Aorta (tissue), 5 donors: Measurements from ENCODE around the gene ZNF573. TPM values are rescaled to one million over a fixed set of nuclear protein-coding genes. Genes with fewer than 3 reads are reported as not detected.
"Not testable (repeated sequence)": the region's sequence is repeated elsewhere in the genome, so short reads cannot be mapped to it uniquely, and the experiment has no call there.

Experiments
- ATAC-seq: fragments of 200-7000 bp; cut with Tn5 transposase; one replicate; pipeline ENCODE4 v1.9.1; 2022; ENCODE audit warnings: moderate library complexity; ENCODE audit not compliant: low FRiP score
- DNase-seq, 2 donors: peaks; one replicate each; pipeline ENCODE4 v3.0.0-alpha.2; 2020
- H3K27ac ChIP-seq, 2 donors: one replicate each; pipeline ENCODE4 v1.5.1; 2013; ENCODE audit warnings: low read length in 2 of 2, mild to moderate bottlenecking in 2 of 2, moderate library complexity in 2 of 2, control low read depth in 1 of 2, inconsistent platforms in 1 of 2, low read depth in 1 of 2
- H3K27me3 ChIP-seq, 2 donors: one replicate each; pipeline ENCODE4 v1.6.1; 2013; ENCODE audit warnings: control low read depth in 1 of 2, low read length in 1 of 2, mild to moderate bottlenecking in 1 of 2, moderate library complexity in 1 of 2; ENCODE audit not compliant: insufficient read depth in 2 of 2, control insufficient read depth in 1 of 2
- H3K36me3 ChIP-seq, 2 donors: one replicate each; pipeline ENCODE4 v1.6.1; 2013; ENCODE audit warnings: control low read depth in 1 of 2, low read length in 1 of 2, mild to moderate bottlenecking in 1 of 2; ENCODE audit not compliant: insufficient read depth in 2 of 2, control insufficient read depth in 1 of 2
- H3K4me1 ChIP-seq, 2 donors: one replicate each; pipeline ENCODE4 v1.6.1; 2013; ENCODE audit warnings: low read length in 2 of 2, control low read depth in 1 of 2, mild to moderate bottlenecking in 1 of 2, moderate library complexity in 1 of 2; ENCODE audit not compliant: insufficient read depth in 2 of 2, control insufficient read depth in 1 of 2
- H3K4me3 ChIP-seq, 2 donors: one replicate each; pipeline ENCODE4 v1.5.1; 2013; ENCODE audit warnings: low read length in 2 of 2, control low read depth in 1 of 2, mild to moderate bottlenecking in 1 of 2
- H3K9me3 ChIP-seq: one replicate; pipeline ENCODE4 v1.6.1; 2013; ENCODE audit warnings: mild to moderate bottlenecking, low read length; ENCODE audit not compliant: control insufficient read depth
- WGBS, 2 donors: extraction: QIAGEN DNeasy Blood & Tissue Kit; methylation state at CpG; one replicate each; pipeline ENCODE4 v1.1.7; 2013; 5-methylcytosine and 5-hydroxymethylcytosine counted together
- intact Hi-C, 2 donors: fragments of 100-400 bp; cut with DNase I; formaldehyde crosslinking; loops; one replicate each; pipeline versions ENCODE4 v1.14.2 to v1.15.0; 2022
- long read RNA-seq, 2 donors: library from polyadenylated mRNA; unstranded; transcript quantifications; one replicate each; pipeline ENCODE4 v2.0.0, GENCODE V29; 2020 to 2021
- polyA plus RNA-seq, 2 donors: library from polyadenylated mRNA; stranded (reverse); fragments of 200-250 nt; gene quantifications; one replicate each; pipeline ENCODE4 v1.2.3, GENCODE V29; 2013
- total RNA-seq, 2 donors: library from RNA; stranded (reverse); fragmentation: NEBNext Ultra II Directional; extraction: Animal tissue kit (Norgen Biotek cat#: 25700); gene quantifications; one replicate each; pipeline ENCODE4 v1.2.1, GENCODE V29; 2021
- donor health status: healthy with polysubstance abuse.
- donor health status: Bipolar disorder and iron deficiency.
- donor health status: DM: no; HTN: no; CAD: no.
- donor health status: DM: no; HTN: no; CAD: no.
- donor health status: DM: yes; HTN: yes; CAD: no.

ZNF573 gene
- 10 to 100 TPM in 1 of 2 donors, 1 to 10 TPM in 1; 9.4 to 16.2 TPM for total RNA-seq
- 1 to 10 TPM; 1.5 to 2.0 TPM for polyA plus RNA-seq
- long read RNA-seq, donor 1, partial matches to known transcripts: 0 of 10 reads
- long read RNA-seq, donor 1, other reads (novel, unspliced or antisense): 6 of 10 reads
- long read RNA-seq, donor 2, partial matches to known transcripts: 0 of 6 reads
- long read RNA-seq, donor 2, other reads (novel, unspliced or antisense): 4 of 6 reads

GRCh38 chr19:37779127-37780005 lies at the start of gene ZNF573:
ZNF573 (minus strand) TSS chr19:37779586; CDS start chr19:37773729, 5,857 bp downstream.
- Histone ChIP-seq H3K9me3 (peaks cover 2% of the 10 kb centered on the region), H3K27ac (peak within 1 kb of the TSS; percentile 52 to 95), H3K4me1 (no peaks in the 10 kb centered on the region), H3K4me3 (peak within 1 kb of the TSS; percentile 86 to 99), H3K27me3 (no peaks in the 10 kb centered on the region), H3K36me3 (no peaks in the 10 kb centered on the region)
- 0% methylated on average over 47 of the region's 47 CpGs for WGBS, 2 donors
- intact Hi-C loops: no loop called here
- peak; percentile 97 for ATAC-seq
- DNase-seq: peak; percentile 87 to 93

- peak; percentile 86 to 92 for DNase-seq
- no peaks in the 10 kb centered on the region for H3K4me1 ChIP-seq
- 1% methylated on average over 55 to 60 of the region's 60 CpGs for WGBS, 2 donors
- H3K27ac ChIP-seq: no peak overlapping the region
- H3K4me3 ChIP-seq: peak overlapping the region; percentile 6 to 43
- H3K27me3 ChIP-seq: no peaks in the 10 kb centered on the region
- peaks cover 6% of the 10 kb centered on the region for H3K9me3 ChIP-seq
- H3K36me3 ChIP-seq: peaks cover 0 to 5% of the 10 kb centered on the region in 2 donors
- peak; percentile 92 for ATAC-seq
- intact Hi-C loops: no loop called here
Observed at GRCh38 chr19:37817180-37817981, 38.0 kb upstream of the ZNF573 start.

- H3K27ac ChIP-seq, DNase-seq, H3K4me1 ChIP-seq, H3K4me3 ChIP-seq, H3K36me3 ChIP-seq, H3K27me3 ChIP-seq, intact Hi-C loops, H3K9me3 ChIP-seq, ATAC-seq: not testable (repeated sequence)
- 60 to 66% methylated on average over 5 of the region's 5 CpGs for WGBS, 2 donors
Observed at GRCh38 chr19:37815611-37816010, 36.2 kb upstream of the ZNF573 start.

DNA sequence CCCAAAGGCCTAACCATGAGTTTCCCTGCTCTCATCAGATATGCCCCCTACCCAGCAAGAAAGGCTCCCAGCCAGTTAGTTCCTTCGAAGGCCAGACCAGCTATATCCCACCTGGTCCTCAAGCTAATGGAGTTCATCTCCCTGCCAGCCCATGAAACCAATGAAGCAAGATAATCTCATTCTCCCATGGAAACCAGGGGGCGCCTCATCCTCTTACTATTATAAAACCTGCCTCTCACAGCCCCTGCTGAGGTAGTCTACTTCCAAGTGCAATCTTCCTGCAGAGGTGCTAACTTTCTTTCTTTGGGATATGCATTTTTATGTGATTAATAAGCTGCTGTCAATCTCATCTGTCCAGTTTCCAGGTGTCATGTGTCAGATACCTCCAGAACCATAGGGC lies 34.0 kb upstream of the ZNF573 start:
- WGBS, 2 donors: 70 to 83% methylated on average over 2 of the region's 2 CpGs
- Histone ChIP-seq H3K36me3 (no peaks in the 10 kb centered on the region), H3K27me3 (no peaks in the 10 kb centered on the region), H3K27ac (no peak overlapping the region), H3K4me3 (no peak overlapping the region), H3K4me1 (no peaks in the 10 kb centered on the region), H3K9me3 (peaks cover 4% of the 10 kb centered on the region)
- intact Hi-C loops: no loop called here
- DNase-seq (no peak), ATAC-seq (no peak)

- H3K9me3 ChIP-seq: peaks cover 13% of the 10 kb centered on the region
- intact Hi-C loops: no loop called here
- no peaks in the 10 kb centered on the region for H3K4me1 ChIP-seq
- no peak for DNase-seq
- no peak for ATAC-seq
- no peak overlapping the region for H3K27ac ChIP-seq
- peaks cover 0 to 2% of the 10 kb centered on the region in 2 donors for H3K36me3 ChIP-seq
- WGBS, 2 donors: 96 to 98% methylated on average over 5 of the region's 5 CpGs
- H3K27me3 ChIP-seq: no peaks in the 10 kb centered on the region
- no peak overlapping the region for H3K4me3 ChIP-seq
Observed at GRCh38 chr19:37809366-37809765, 30.0 kb upstream of the ZNF573 start.

- H3K9me3 ChIP-seq: peaks cover 22% of the 10 kb centered on the region
- H3K4me1 ChIP-seq: no peaks in the 10 kb centered on the region
Observed at GRCh38 chr19:37803249-37803840, 24.0 kb upstream of the ZNF573 start.

DNA sequence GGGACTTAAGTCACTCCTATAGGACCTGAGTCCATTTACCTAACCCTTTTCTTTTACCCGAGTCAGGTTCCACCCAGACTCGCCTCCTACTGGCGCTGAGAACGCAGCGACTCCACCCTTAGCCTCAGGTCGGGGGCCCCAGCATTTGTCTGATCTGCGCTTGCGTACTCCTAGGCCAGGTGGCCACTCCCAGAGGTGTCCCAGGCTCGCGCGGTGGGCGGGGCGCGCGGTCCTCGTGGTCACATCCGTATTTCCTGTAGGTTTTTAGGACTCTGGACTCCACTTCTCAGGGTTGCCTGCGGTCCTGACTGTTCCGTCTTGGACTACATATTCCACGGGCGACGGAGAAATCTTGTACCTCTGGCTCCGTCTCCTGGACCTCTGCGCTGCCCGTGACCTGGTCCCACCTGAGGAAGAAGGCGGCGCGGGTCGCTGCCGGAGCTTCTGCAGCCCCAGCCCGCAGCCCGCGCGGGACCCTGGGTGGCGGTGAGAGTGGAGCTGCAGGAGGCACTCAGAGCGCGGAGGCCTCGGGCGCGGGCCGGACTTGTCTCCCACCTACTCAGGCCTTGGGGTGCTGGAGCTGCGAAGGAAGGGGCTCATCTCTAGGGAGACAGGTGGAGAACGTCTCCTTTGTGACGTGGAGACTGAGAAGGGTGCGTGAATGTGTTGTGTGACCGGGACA lies 11.0 kb upstream of the ZNF573 start:
- H3K9me3 ChIP-seq: peaks cover 12% of the 10 kb centered on the region
- no peaks in the 10 kb centered on the region for H3K27me3 ChIP-seq
- H3K36me3 ChIP-seq: no peaks in the 10 kb centered on the region
- H3K4me3 ChIP-seq: no peak overlapping the region
- WGBS, 2 donors: 34 to 52% methylated on average over 46 of the region's 46 CpGs
- DNase-seq: no peak
- ATAC-seq: no peak
- H3K27ac ChIP-seq: no peak overlapping the region
- intact Hi-C loops: no loop called here
- H3K4me1 ChIP-seq: no peaks in the 10 kb centered on the region

More at GRCh38 chr19:37803249-37803840, 24.0 kb upstream of the ZNF573 start:
- Histone ChIP-seq H3K36me3 (peaks cover 0 to 2% of the 10 kb centered on the region in 2 donors), H3K4me3 (no peak overlapping the region), H3K27ac (no peak overlapping the region), H3K27me3 (no peaks in the 10 kb centered on the region)
- intact Hi-C loops: no loop called here
- ATAC-seq: no peak
- 70 to 73% methylated on average over 7 of the region's 7 CpGs for WGBS, 2 donors
- no peak for DNase-seq

GRCh38 chr19:37778613-37779126 lies 716 bp downstream of the ZNF573 start:
- Histone ChIP-seq H3K9me3 (peaks cover 2% of the 10 kb centered on the region), H3K27me3 (no peaks in the 10 kb centered on the region), H3K36me3 (no peaks in the 10 kb centered on the region), H3K27ac (peak overlapping the region in 1 of 2 donors; percentile 76), H3K4me3 (peak overlapping the region; percentile 86 to 99), H3K4me1 (no peaks in the 10 kb centered on the region)
- WGBS, 2 donors: 6% methylated on average over 7 of the region's 7 CpGs
- intact Hi-C loops: no loop called here
- DNase-seq (no peak), ATAC-seq (no peak)
